T1000 (cell line): Measurements from ENCODE around the gene ZC3H10.
A peak's percentile ranks its signal among the peaks of the same experiment; 100 is the strongest.

Experiments
- DNase-seq: peaks from one replicate; lab custom pipeline; 2025; ENCODE audit warnings: mixed read lengths; lab: John Stamatoyannopoulos, UW

The ZC3H10 gene

DNA sequence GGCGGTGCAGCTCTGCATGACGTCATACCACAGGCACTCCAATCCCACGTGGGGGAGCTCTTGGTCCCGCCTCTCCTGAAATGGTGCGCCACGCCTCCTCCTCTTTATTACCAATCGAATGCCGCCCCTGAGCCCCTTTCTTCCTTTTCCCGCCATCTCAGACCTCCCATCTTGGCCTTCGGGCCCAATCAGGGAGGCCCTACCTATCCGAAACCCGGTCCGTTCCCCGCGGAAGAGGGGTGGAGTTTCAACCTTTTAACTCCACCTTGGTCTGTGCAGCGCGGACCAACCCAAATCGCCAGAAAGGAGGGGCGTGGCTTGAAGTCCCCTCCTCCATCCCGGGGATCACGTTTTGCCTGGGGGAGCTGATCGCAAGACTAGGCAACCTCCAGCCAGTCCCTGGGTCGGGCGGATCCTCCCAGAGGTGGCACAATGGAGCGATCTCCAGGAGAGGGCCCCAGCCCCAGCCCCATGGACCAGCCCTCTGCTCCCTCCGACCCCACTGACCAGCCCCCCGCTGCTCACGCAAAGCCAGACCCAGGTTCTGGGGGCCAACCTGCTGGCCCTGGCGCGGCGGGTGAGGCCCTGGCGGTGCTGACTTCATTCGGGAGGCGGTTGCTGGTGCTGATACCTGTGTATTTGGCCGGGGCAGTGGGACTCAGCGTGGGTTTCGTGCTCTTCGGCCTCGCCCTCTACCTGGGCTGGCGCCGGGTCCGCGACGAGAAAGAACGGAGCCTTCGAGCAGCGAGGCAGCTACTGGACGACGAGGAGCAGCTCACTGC is 10.0 kb downstream of the ZC3H10 start, which contains the start of gene ESYT1:
Gene ESYT1 (plus strand): TSS at position 380 of the 782 bp plus-strand sequence. CDS start 53 bp downstream, at position 433.
- peak; percentile 99 for DNase-seq

DNA sequence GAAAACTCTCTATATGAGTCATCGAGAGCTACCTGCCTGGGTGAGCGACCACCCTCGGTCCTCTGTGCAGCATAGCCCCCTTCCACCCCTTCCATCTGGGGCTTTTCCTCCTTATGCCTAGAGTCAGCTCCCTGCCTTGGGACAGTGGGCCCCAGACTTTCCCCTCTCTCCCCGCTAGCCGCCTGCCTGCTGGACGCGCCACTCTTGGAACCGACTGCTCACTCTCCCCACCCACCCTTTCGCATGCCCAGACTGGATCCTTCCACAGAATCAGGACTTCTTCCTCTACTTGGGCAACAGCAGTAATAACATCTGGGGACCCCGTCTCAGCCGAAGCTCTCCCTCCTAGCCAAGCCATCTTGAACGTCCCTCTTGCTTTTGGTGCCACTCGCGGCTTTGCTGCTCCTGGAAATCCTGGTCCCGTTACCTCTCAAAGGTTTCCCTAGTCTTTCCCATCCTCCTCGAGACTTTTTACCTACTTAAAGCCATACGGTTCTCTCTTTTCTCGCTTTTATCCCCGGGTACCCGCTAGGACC is 10.7 kb downstream of the ZC3H10 start:
- no peak for DNase-seq

DNA sequence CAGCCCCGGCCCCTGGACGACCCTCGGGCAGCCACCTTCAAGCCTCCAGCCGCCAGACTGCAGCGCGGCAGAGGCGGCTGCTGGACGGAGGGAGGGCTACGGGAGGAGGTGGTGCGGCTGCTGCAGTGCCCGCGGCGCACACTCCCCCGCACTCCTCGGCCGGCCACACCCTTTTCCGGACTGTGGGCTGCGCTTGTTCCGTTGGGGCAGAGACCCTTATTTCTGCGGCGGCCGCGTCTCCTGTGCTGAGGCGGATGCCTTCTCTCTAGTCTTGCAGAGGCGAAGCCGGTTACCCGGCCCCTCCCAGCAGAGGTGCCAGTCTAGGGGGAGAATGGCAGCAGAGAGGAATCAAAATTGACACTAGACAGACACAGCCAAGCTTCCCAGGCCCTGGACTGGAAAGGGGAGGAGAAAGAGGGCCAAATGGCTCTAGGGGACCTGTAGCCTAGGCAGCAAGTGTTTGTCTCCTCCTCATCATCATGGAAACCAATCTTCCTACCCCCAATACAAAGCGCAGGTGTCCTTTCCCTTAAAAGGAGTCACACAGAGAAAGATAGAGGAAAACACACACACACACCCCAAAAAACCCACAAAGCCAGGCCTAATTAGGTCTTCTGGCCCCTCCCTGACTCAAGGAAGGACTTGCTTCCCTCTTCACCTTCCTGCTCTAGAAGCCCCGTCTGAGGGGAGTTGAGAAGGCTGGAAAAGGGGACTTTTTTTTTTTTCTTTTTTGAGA is 11.3 kb downstream of the ZC3H10 start:
- DNase-seq: no peak

DNA sequence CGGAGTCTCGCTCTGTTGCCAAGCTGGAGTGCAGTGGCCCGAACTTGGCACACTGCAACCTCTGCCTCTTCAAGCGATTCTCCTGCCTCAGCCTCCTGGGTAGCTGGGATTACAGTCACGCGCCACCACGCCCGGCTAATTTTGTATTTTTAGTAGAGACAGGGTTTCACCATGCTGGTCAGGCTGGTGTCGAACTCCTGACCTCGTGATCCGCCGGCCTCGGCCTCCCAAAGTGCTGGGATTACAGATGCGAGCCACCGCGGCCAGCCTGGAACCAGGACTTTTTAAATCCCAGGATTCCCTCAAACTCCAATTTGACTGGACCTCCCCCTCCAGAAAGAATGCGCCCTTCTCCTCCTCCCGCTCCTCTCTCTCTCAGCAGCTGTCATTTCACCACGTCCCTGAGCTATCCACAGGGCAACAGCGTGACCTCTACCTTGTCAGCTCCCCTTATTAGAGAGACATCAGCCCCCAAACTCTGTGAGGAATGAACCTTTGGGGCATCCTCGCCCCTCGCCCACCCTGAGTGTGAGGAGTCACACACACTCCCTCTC is 12.0 kb downstream of the ZC3H10 start:
- DNase-seq: no peak

DNA sequence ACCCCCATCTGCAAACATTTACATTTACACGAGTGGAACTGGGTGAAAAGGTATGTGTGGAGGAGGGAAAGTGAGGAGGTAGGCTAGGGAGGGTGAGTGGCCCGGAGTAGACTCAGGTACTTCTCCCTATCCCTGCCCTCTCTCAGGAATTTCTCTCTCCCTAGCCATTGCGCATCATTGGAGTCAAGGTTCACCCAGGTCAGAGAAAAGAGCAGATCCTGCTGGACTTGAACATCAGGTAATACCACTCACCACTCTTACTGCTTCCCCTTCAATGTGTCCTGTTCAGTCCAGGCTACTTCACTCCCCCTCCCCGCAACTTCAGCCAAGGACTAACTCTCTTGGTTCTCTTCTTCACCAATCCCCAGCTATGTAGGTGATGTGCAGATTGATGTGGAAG is 12.8 kb downstream of the ZC3H10 start:
- no peak for DNase-seq

DNA sequence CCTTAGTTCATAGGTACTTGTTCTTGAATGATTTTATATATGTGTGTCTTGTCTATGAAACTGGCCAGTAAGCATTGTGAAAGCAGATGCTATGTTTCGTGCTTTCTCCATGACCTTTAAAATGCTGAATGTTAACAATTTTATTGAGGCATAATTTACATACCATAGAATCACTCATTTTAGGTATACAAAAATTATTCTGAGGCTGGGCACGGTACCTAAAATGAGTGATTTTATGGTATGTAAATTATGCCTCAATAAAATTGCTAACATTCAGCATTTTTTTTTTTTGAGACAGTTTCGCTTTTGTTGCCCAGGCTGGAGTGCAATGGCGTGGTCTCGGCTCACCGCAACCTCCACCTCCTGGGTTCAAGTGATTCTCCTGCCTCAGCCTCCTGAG is 16.8 kb downstream of the ZC3H10 start:
- DNase-seq: no peak

DNA sequence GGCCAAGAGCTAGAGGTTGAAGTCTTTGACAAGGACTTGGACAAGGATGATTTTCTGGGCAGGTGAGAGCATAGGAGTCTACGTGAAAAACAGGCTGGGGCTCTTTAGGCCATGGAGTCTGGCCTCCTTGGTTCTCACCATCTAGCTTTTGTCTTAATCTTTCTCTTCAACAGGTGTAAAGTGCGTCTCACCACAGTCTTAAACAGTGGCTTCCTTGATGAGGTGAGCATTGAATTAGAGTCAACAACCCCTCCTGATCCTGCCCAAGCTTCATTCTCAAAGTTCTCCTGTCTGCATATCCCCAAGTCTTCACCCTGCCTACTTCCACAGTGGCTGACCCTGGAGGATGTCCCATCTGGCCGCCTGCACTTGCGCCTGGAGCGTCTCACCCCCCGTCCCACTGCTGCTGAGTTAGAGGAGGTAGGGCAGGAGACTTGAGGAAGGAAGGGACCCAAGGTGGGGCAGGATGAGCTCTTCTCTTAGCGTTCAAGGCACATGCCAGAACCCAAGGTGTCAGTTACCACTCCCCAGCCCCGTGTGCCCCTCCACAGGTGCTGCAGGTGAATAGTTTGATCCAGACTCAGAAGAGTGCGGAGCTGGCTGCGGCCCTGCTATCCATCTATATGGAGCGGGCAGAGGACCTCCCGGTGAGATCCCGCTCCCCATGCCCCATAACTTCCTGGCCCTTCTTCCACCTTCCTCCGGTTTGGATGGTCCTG is 19.9 kb downstream of the ZC3H10 start:
- DNase-seq: no peak

DNA sequence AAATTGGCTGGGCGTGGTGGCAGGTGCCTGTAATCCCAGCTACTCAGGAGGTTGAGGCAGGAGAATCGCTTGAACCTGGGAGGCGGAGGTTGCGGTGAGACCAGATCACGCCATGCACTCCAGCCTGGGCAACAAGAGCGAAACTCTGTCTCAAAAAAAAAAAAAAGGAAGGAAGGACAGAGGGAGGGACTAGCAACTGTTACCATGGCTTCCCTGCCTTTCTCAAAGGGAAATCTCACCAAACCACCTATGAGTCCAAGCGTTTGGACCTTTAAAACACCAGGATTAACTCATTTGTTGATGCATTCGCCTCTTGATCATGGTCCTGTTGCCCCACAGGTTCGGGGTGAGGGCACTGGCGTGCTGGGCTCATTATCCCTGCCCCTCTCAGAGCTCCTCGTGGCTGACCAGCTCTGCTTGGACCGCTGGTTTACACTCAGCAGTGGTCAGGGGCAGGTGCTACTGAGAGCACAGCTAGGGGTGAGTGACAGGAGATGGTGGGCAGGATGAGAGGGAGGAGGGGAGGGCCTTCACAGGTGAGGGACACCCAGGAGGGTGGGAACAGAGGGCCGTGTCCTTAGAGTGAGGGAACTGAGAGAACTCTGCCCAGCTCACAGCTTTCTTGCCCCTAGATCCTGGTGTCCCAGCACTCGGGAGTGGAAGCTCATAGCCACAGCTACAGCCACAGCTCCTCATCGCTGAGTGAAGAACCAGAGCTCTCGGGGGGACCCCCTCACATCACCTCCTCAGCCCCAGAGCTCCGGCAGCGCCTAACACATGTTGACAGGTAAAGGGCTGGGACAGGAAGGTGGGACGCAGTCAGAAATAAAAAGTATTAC is 24.1 kb downstream of the ZC3H10 start:
- no peak for DNase-seq

DNA sequence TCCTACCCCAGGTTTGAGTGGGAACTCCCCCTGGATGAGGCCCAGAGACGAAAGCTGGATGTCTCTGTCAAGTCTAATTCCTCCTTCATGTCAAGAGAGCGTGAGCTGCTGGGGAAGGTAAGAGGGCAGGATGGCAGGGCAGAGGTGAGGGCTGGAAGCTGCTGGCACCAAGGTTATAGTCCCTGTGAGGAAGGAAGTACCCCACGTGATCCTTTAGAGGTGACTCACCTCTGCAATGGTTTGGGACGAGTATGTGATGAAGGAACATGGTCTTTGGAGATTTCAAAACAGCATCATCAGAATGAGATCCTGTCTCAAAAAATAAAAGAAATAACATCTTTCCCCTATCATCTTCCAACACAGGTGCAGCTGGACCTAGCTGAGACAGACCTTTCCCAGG is 25.2 kb downstream of the ZC3H10 start:
- no peak for DNase-seq

DNA sequence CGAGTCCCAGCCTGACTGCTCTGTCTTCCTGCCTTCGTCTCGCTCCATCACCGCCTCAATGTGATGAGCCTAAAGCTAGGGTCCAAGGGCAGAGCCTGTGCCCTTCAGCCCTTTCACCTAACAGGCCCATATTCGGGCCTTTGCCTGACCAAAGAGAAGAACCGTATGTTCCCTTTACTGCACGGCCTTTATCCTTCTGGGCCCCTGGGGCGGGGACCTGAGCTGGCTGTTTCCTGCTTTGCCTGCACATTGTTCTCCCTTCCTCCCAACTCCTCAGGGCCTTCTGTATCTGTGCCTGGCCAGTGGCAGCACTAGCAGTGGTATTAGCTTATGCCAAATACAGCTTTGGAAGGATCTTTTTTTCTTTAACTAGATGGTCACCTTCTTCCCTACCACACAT is 25.8 kb downstream of the ZC3H10 start:
- DNase-seq: no peak

DNA sequence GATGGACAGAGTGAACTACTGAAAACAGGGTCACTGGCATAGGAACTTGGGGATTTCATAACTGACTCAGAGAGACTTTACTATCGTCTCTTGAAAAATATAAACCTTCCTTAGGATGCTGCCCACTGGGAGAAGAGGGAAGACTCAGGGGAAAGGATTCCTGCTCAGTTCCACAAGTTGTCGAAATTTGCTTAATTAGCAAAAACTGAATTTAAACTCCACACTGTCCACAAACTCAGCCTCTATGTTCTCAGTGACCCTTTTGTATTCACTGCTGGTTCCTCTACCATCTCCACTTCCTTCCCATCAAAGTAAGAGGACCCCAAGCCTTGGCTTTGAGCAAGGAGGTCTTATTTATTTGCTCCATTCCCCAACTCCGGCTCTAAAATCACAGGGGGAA is 27.2 kb downstream of the ZC3H10 start:
- DNase-seq: no peak

DNA sequence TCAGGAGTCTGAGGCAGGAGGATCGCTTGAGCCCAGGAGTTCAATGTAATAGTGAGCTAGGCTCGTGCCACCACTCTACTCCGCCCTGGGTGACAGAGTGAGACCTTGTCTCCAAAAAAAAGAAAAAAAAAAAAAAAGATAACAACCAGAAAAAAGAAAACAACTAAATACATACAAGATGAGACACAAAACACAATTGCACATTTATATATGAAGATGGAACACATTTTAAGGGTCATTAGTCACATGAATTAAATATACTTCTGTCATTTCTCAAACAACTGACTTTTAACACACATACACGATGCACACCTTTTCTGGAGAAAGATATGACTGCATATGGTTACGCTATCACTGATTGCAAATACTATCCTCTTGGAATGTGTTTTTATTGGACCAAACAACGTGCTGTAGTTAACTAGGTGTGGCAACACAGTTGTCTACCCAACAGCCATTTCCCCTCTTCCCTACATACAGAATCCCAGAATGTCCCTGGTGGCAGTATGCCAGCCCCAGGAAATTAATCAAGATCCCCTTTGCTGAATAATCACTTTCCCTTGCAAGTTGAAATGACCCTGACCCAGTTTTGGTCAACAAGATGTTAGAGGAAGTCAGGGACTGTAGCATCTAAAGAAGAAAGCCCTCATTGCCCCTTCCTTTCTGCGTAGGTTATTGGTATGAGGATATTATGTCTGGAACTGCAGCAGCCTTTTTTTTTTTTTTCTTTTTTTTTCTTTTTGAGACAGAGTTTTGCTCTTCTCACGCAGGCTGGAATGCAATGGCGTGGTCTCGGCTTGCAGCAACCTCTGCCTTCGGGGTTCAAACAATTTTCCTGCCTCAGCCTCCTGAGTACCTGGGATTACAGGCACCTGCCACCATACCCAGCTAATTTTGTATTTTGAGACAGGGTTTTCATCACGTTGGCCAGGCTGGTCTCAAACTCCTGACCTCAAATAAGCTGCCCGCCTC is 28.7 kb downstream of the ZC3H10 start:
- DNase-seq: no peak

DNA sequence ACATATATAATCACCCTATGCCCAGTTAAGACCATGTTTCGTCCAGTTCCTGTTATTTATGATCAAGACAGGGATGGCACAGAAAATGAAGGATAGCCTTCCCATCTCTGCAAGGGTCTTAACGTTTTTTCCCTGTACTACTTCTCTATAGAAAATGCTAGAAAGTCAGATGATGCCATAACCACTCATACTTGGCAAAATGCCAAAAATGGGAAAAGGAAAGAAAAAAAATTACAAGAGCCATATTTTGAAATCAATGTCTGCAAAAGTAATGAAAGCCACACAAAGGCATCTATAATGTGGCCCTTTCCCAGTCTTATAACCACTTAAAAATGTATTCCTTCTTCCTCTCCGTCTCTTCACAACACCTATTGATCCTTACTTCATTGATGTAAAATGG is 32.5 kb downstream of the ZC3H10 start:
- DNase-seq: no peak

DNA sequence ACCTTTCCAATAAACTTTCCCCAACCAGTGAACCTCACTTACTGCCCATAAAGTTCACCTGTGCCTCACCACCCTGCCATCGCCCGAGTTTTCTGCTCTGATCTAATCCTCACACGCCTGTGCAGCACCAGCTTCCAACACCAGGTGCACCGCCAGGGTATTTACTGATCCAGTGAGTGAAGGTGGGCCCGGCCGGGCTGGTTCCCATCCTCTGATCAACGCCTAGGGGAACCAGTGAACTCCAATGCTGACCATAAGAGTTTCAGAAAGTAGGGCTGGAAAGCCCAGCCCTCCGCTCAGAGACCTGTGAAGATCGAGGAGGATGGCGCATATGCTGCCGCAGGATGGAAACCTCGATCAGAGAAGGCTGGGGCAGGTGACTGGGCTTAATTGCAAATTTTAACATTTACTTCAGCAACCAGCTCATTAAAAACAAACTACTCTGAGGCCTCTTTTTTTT is 33.6 kb downstream of the ZC3H10 start:
- DNase-seq: no peak

DNA sequence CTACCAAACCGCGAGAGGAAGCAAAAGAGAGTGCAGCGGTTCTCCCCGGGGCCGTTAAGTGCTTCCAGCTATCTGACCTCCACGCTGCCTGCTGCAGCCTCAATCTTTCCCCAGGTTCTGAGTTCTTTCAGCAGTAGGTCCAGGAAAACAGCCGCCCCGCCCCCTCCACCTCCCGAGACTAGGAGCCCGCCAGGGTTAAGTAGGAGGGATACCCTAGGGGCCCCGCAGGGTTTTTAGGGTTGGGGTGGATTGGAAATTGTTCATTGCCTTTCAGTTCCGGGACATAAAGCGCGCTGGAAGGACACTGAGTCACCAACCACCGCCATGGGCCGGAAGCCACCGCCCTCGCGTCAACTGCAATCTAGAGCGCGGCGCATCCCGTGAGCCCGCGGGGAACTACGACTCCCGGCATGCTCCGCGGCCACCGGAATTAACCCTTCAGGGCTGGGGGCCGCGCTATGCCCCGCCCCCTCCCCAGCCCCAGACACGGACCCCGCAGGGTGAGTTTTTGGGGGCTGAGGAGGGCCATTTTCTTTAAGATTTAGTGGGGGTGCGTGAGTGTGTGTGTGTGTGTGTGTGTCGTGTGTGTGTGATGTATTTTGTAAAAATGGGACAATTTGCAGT is 34.2 kb downstream of the ZC3H10 start, which contains the start of gene MYL6B:
Gene MYL6B (plus strand): TSS at position 456 of the 624 bp plus-strand sequence. CDS start 1,332 bp downstream, outside the sequence.
- peak; percentile 86 for DNase-seq

DNA sequence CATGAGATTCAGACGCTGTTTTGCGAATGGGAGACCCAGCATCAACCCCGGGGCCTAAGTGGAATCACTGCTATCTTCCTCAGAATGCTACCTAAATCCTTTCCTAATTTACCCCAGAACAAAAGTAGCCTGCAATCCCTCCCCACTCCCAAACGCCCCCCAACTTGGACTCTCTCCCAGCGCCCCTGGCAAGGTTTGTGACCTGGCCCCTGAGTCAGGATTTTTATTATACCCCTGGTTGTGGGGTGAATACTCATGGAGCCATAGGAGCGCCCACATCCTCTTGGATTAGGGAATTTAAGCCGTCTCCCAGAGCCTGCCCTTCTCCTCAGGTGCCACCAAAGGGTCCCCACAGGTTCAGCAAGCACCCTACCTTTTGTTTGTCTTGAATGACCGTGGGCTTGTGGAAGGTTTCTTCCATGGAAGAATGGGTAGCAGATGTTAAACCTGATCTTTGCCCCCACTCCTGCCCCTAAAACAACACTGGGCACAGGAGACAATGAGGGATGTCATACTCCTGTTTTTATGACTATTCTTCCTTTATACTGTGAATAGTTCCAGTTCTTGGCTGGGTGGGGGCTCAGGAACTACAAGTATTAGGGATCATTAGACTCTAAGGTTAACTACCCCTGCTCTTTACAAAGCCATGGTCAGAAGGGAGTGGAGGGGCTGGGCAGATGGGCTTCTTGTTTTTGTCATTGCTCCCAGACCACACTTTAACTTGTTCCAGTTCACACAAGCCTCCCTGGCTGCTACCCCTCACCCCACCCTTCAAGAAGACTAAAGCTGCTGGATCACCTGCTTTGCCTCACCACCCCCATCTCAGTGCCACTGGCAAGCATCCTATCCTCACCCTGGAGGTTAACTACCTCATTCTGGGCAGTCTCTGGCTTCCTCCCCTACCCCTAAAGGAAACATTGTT is 35.0 kb downstream of the ZC3H10 start:
- no peak for DNase-seq

DNA sequence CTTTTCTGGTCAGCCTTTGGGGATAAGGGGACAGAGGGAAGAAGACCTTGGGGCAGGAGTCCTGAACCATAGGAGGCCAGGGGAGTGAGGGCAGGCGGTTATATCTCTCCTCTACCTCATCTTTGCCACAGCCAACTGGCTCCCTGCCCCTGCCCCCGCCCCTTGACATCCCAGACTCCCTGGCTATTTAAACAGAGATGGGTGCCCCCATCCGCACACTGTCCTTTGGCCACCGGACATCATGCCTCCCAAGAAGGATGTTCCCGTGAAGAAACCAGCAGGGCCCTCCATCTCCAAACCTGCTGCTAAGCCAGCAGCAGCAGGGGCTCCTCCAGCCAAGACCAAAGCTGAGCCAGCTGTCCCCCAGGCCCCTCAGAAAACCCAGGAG is 35.6 kb downstream of the ZC3H10 start:
- no peak for DNase-seq

DNA sequence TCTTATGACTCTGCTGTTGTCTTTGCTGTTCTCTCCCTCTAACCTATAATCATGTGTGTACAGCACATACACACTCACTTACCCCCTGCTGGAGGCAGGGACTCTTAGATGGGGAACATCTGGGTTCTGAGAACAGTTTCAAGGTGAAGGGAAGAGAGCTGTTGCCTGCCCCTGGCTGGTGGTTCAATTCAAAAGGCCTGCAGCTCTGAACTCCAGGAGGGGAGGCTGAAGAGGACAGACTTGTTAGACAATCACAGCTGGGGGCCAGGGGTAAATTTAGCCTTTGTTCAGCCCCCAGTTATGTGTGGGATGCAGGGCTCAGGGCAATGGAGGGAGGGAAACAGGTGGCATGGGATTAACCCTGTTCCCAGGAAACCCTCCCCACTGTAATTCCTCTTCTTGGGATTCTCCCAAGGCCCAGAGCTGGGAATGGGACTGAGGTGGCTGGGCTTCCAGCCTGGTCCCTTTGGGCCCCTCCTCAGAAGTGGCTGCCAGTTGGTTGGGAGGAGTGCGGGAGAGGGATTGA is 36.2 kb downstream of the ZC3H10 start:
- no peak for DNase-seq
